Measurements from ENCODE around the gene KPNA2.
"Not testable (repeated sequence)": the region's sequence is repeated elsewhere in the genome, so short reads cannot be mapped to it uniquely, and the experiment has no call there.

The KPNA2 gene

GRCh38 chr17:68047153-68047846 is 11.8 kb downstream of the KPNA2 start:
- DNase-seq (ENCODE audit: extremely low read depth, low read depth): no peak

GRCh38 chr17:68047890-68048542 is 12.5 kb downstream of the KPNA2 start:
- not testable (repeated sequence) for DNase-seq (ENCODE audit: extremely low read depth, low read depth)

More at GRCh38 chr17:68047153-68047846, 11.8 kb downstream of the KPNA2 start:
- TF ChIP-seq, protein P1, sequence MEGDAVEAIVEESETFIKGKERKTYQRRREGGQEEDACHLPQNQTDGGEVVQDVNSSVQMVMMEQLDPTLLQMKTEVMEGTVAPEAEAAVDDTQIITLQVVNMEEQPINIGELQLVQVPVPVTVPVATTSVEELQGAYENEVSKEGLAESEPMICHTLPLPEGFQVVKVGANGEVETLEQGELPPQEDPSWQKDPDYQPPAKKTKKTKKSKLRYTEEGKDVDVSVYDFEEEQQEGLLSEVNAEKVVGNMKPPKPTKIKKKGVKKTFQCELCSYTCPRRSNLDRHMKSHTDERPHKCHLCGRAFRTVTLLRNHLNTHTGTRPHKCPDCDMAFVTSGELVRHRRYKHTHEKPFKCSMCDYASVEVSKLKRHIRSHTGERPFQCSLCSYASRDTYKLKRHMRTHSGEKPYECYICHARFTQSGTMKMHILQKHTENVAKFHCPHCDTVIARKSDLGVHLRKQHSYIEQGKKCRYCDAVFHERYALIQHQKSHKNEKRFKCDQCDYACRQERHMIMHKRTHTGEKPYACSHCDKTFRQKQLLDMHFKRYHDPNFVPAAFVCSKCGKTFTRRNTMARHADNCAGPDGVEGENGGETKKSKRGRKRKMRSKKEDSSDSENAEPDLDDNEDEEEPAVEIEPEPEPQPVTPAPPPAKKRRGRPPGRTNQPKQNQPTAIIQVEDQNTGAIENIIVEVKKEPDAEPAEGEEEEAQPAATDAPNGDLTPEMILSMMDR (IDR thresholded peaks at IDR 0.05; ENCODE audit: low read depth, low read length): no peak

DNA sequence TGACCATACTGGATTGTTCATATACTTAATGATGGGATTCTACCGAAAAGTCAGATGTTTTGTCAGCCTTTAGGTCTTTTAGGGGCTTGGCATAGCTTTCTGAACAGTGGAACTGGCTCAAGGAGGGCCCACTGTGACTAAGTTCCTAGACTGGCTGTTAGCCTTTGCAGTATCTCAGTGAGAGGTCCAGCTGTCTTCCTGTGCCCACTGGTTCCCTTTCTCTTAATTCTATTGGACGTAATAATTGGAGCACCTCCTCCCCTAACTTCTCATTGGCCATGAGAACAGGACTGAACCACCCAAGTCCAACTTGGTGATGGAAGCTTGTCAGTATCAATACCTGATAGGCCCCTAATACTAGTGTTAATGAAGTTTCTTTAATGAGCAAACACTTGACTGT is 13.5 kb downstream of the KPNA2 start:
- TF ChIP-seq, protein P1 (IDR thresholded peaks at IDR 0.05; ENCODE audit: low read depth, low read length): no peak
- no peak for DNase-seq (ENCODE audit: extremely low read depth, low read depth)

DNA sequence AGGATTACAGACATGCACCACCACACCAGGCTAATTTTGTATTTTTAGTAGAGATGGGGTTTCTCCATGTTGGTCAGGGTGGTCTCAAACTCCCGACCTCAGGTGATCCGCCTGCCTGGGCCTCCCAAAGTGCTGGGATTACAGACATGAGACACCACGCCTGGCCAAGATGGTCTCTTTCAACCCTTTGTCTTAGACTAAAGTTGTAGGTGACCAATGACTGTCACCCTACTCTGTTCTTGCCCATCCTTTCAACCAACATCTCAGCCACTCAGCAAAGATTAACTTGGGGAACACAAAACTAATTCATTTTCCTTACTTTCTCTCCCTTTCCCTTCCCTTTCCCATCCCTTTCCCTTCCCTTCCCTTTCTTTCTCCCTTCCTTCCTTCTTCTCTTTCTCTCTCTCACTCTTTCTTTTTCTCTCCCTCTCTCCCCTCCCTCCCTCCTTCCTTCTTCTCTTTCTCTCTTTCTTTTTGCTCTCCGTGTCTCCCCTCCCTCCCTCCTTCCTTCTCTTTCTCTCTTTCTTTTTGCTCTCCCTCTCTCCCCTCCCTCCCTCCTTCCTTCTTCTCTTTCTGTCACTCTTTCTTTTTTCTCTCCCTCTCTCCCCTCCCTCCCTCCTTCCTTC is 14.4 kb downstream of the KPNA2 start:
- DNase-seq (ENCODE audit: extremely low read depth, low read depth): not testable (repeated sequence)

DNA sequence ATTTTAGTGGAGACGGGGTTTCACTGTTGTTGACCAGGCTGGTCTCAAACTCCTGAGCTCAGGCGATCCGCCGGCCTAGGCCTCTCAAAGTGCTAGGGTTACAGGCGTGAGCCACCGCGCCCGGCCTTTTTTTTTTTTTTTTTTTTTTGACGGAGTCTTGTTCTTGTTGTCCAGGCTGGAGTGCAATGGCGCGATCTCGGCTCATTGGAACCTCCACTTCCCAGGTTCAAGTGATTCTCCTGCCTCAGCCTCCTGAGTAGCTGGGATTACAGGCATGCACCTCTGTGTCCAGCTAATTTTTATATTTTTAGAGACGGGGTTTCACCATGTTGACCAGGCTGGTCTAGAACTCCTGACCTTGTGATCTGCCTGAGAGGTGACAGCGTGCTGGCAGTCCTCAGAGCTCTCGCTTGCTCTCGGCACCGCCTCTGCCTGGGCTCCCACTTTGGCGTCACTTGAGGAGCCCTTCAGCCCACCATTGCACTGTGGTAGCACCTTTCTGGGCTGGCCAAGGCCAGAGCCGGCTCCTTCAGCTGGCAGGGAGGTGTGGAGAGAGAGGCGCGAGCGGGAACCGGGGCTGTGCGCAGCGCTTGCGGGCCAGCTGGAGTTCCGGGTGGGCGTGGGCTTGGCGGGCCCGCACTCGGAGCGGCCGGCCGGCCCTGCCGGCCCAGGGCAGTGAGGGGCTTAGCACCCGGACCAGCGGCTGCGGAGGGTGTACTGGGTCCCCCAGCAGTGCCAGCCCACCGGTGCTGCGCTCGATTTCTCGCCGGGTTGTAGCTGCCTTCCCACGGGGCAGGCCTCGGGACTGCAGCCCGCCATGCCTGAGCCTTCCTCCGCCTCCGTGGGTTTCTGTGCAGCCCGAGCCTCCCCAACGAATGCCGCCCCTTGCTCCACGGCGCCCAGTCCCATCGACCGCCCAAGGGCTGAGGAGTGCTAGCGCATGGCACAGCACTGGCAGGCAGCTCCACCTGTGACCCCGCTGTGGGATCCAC is 16.1 kb downstream of the KPNA2 start:
- not testable (repeated sequence) for DNase-seq (ENCODE audit: extremely low read depth, low read depth)

DNA sequence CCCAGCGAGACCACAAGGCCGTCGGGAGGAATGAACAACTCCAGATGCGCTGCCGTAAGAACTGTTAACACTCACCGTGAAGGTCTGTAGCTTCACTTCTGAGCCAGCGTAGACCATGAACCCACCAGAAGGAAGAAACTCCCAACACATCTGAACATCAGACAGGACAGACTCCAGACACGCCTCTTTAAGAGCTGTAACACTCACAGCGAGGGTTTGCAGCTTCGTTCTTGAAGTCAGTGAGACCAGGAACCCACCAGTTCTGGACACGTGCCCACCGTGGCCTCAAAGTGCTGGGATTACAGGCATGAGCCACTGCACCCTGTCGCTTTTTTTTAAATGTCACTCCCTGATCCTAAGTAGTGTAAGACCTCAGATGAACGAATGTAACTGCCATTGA is 17.3 kb downstream of the KPNA2 start:
- DNase-seq (ENCODE audit: extremely low read depth, low read depth): no peak
- TF ChIP-seq, protein P1 (IDR thresholded peaks at IDR 0.05; ENCODE audit: low read depth, low read length): no peak

GRCh38 chr17:68053231-68054013 is 17.9 kb downstream of the KPNA2 start:
- peak; percentile 83 for DNase-seq (ENCODE audit: extremely low read depth, low read depth)
- TF ChIP-seq, protein P1 (IDR thresholded peaks at IDR 0.05; ENCODE audit: low read depth, low read length): no peak

DNA sequence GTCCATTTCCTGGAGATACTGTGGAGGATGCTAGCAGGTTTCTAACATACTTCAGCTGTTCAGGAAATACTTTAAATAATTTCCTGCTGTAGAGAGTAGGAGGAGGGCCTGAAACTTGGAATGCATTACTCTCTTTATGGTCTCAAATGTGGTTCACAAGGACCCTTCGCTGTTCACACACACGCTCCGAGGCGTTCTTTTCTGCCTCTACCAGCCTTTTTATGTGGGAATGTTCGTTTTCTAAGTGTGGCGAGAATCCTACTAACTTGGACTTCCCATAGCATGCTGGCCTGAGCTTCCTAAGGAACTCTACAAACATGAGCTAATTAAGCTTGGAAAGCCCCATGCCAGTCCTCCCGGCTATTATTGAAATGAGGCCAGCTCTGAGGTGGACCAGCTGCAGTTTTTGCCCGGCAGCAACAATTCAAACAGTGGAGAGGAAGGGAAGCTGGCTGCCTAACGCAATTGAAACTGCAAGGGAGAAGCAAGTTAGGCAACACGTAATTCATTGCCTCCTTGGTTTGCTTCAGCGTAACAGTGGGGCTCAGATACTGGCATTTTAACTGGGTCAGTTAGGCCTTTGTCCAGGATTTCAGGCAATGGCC is 18.9 kb downstream of the KPNA2 start:
- no peak for DNase-seq (ENCODE audit: extremely low read depth, low read depth)
- TF ChIP-seq, protein P1 (IDR thresholded peaks at IDR 0.05; ENCODE audit: low read depth, low read length): no peak

Measured in AG09319 (cell line).